Neural cell (in vitro differentiated cells): ENCODE results near the gene SLC6A1. TPM values are rescaled to one million over a fixed set of nuclear protein-coding genes. Genes with fewer than 3 reads are reported as not detected.

Source experiments
- H2AFZ ChIP-seq: fragments of 200-600, 300-800 bp; sonication (generic), shearing (Covaris generic); 2 replicates; pipeline ENCODE4 v1.6.0; 2014; ENCODE audit warnings: low read depth, mild to moderate bottlenecking, antibody characterized with exemption, low read length, moderate library complexity
- H3F3A ChIP-seq: fragments of 200-600 bp; shearing (Covaris generic); 2 replicates; pipeline ENCODE4 v1.6.1; 2016; ENCODE audit warnings: mild to moderate bottlenecking, moderate library complexity, mixed read lengths, antibody characterized with exemption, low read length; ENCODE audit not compliant: insufficient read depth, poor library complexity, severe bottlenecking
- H3K27ac ChIP-seq: fragments of 200-600, 300-800 bp; sonication (generic), shearing (Covaris generic); 2 replicates; pipeline ENCODE4 v1.5.1; 2014; ENCODE audit warnings: mild to moderate bottlenecking, low read length, moderate library complexity
- H3K27me3 ChIP-seq: fragments of 300-800, 200-600 bp; sonication (generic), shearing (Covaris generic); 2 replicates; pipeline ENCODE4 v1.6.0; 2014; ENCODE audit warnings: mild to moderate bottlenecking, low read depth, low read length, moderate library complexity; ENCODE audit not compliant: insufficient read depth
- H3K36me3 ChIP-seq: fragments of 300-800, 200-600 bp; sonication (generic), shearing (Covaris generic); 2 replicates; pipeline ENCODE4 v1.5.1; 2014; ENCODE audit warnings: mild to moderate bottlenecking, antibody characterized with exemption, low read length, moderate library complexity; ENCODE audit not compliant: insufficient read depth
- H3K4me2 ChIP-seq: fragments of 300-800, 200-600 bp; sonication (generic), shearing (Covaris generic); 2 replicates; pipeline ENCODE4 v1.6.0; 2014; ENCODE audit warnings: mild to moderate bottlenecking, low read length
- H3K4me3 ChIP-seq: fragments of 300-800, 200-600 bp; sonication (generic), shearing (Covaris generic); 2 replicates; pipeline ENCODE4 v1.5.1; 2014; ENCODE audit warnings: mild to moderate bottlenecking, low read length, moderate library complexity
- H3K79me2 ChIP-seq: fragments of 200-600 bp; shearing (Covaris generic); replicated peaks from 2 replicates; pipeline ENCODE4 v1.6.0; 2014; ENCODE audit warnings: mild to moderate bottlenecking, low read length, moderate library complexity; ENCODE audit not compliant: insufficient read depth
- H3K9ac ChIP-seq: fragments of 300-800, 200-600 bp; sonication (generic), shearing (Covaris generic); 2 replicates; pipeline ENCODE4 v1.6.1; 2016; ENCODE audit warnings: mild to moderate bottlenecking, low read length, mixed read lengths
- H3K9me2 ChIP-seq: fragments of 200-600 bp; shearing (Covaris generic); 2 replicates; pipeline ENCODE4 v1.6.1; 2016; ENCODE audit warnings: mild to moderate bottlenecking, low read length, mixed read lengths; ENCODE audit not compliant: insufficient read depth
- H3K9me3 ChIP-seq: fragments of 200-600, 300-800 bp; sonication (generic), shearing (Covaris generic); 2 replicates; pipeline ENCODE4 v1.6.1; 2016; ENCODE audit warnings: mild to moderate bottlenecking, mixed run types, low read length, moderate library complexity, mixed read lengths
- H4K20me1 ChIP-seq: fragments of 200-600 bp; shearing (Covaris generic); 2 replicates; pipeline ENCODE4 v1.6.1; 2016; ENCODE audit warnings: mild to moderate bottlenecking, mixed run types; ENCODE audit not compliant: insufficient read depth
- EP300 ChIP-seq: fragments of 450-650 bp; conservative IDR thresholded peaks from 2 replicates; pipeline ENCODE4 v1.6.1; 2014; ENCODE audit warnings: antibody characterized with exemption, mild to moderate bottlenecking, moderate library complexity; ENCODE audit not compliant: poor library complexity, severe bottlenecking
- EZH2 ChIP-seq: fragments of 200-600, 300-800 bp; shearing (Covaris generic), sonication (generic); IDR thresholded peaks from 2 replicates; pipeline ENCODE4 v1.6.1; 2014; ENCODE audit warnings: antibody characterized with exemption, low read length, borderline replicate concordance, mild to moderate bottlenecking; ENCODE audit not compliant: insufficient read depth, poor library complexity, severe bottlenecking
- MXI1 ChIP-seq: fragments of 450-650 bp; conservative IDR thresholded peaks from 2 replicates; pipeline ENCODE4 v1.6.1; 2014; ENCODE audit warnings: antibody characterized with exemption, mild to moderate bottlenecking; ENCODE audit not compliant: poor library complexity, severe bottlenecking
- POLR2AphosphoS5 ChIP-seq: IDR thresholded peaks from 2 replicates; pipeline ENCODE4 v1.6.1; 2012
- RAD21 ChIP-seq: fragments of 450-650 bp; conservative IDR thresholded peaks from 2 replicates; pipeline ENCODE4 v1.6.1; 2014; ENCODE audit warnings: antibody characterized with exemption, mild to moderate bottlenecking, moderate library complexity
- SMC3 ChIP-seq: fragments of 450-650 bp; conservative IDR thresholded peaks from 2 replicates; pipeline ENCODE4 v1.6.1; 2014; ENCODE audit warnings: antibody characterized with exemption, mild to moderate bottlenecking, moderate library complexity; ENCODE audit not compliant: poor library complexity
- TAF1 ChIP-seq: IDR thresholded peaks from 2 replicates; pipeline ENCODE4 v1.6.1; 2012; ENCODE audit warnings: low read depth
- polyA plus RNA-seq: library from polyadenylated mRNA; depleted of rRNA; stranded (reverse); fragments of >200 nt; gene quantifications from 2 replicates; pipeline ENCODE4 v1.2.3, GENCODE V29; 2014
- TF ChIP-seq, protein P1 (sequence below): IDR thresholded peaks from 2 replicates; pipeline ENCODE4 v1.6.1; 2012; ENCODE audit warnings: borderline replicate concordance
- TF ChIP-seq, protein P2 (sequence below): fragments of 450-650 bp; IDR thresholded peaks from 2 replicates; pipeline ENCODE4 v1.5.1; 2014; ENCODE audit warnings: antibody characterized with exemption, mild to moderate bottlenecking, moderate library complexity; ENCODE audit not compliant: poor library complexity, severe bottlenecking

SLC6A1 gene
- polyA plus RNA-seq, 1 donor from 2014 or later = 43.2 TPM

DNA sequence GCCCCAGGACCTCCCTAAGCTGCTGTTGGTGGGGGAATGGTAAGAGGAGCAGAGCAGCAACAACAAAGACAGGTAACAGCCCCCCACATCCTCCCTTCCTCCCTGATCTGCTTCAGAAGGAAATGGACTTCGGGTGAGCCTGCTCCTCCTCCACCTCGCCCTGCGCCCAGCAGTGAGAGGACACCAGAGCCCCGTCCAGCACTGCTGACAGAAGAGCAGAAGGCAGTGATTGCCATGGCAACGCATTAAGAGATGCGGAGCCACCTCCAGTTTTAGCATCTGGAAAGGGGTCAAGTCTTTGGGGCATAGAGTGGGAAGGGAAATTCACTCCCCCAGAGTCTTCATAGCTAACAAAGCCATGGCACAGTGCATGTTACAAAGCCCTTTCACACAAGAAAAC, 84.2 kb downstream of the SLC6A1 start:
- Histone ChIP-seq H2AFZ (no peak overlapping the region), H3K9ac (no peak overlapping the region), H3K9me3 (no peaks in the 10 kb centered on the region), H3K27me3 (no peaks in the 10 kb centered on the region), H3K9me2 (no peaks in the 10 kb centered on the region), H3F3A (no peaks in the 10 kb centered on the region), H3K79me2 (no peaks in the 10 kb centered on the region), H3K36me3 (no peaks in the 10 kb centered on the region), H4K20me1 (no peaks in the 10 kb centered on the region), H3K4me3 (no peak overlapping the region), H3K4me2 (no peak overlapping the region), H3K27ac (no peak overlapping the region)
- TF ChIP-seq RAD21 (no peak), SMC3 (no peak), EP300 (no peak)
- TF ChIP-seq, protein P1, sequence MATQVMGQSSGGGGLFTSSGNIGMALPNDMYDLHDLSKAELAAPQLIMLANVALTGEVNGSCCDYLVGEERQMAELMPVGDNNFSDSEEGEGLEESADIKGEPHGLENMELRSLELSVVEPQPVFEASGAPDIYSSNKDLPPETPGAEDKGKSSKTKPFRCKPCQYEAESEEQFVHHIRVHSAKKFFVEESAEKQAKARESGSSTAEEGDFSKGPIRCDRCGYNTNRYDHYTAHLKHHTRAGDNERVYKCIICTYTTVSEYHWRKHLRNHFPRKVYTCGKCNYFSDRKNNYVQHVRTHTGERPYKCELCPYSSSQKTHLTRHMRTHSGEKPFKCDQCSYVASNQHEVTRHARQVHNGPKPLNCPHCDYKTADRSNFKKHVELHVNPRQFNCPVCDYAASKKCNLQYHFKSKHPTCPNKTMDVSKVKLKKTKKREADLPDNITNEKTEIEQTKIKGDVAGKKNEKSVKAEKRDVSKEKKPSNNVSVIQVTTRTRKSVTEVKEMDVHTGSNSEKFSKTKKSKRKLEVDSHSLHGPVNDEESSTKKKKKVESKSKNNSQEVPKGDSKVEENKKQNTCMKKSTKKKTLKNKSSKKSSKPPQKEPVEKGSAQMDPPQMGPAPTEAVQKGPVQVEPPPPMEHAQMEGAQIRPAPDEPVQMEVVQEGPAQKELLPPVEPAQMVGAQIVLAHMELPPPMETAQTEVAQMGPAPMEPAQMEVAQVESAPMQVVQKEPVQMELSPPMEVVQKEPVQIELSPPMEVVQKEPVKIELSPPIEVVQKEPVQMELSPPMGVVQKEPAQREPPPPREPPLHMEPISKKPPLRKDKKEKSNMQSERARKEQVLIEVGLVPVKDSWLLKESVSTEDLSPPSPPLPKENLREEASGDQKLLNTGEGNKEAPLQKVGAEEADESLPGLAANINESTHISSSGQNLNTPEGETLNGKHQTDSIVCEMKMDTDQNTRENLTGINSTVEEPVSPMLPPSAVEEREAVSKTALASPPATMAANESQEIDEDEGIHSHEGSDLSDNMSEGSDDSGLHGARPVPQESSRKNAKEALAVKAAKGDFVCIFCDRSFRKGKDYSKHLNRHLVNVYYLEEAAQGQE = no peak

DNA sequence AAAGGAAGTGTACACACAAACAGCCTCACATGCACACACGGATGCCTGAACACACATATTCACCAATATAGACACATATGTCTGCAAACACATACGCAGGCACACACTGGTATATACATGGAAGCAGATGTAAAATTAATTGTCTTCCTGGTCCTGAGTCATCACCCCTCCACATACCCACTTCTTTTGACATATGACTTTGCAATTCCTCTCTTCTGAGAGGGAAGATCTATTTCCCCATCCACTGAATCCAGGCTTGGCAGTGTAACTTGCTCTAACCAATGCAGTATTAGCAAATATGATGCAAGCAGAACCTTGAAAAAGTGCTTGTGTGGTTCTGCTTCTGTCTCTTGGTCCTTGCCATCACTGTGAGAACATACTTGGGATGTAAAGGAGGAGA, 84.9 kb downstream of the SLC6A1 start:
- Histone ChIP-seq H3K9me2 (no peaks in the 10 kb centered on the region), H3K79me2 (no peaks in the 10 kb centered on the region), H3K4me3 (no peak overlapping the region), H3K36me3 (no peaks in the 10 kb centered on the region), H3K4me2 (no peak overlapping the region), H3K9me3 (no peaks in the 10 kb centered on the region), H3K9ac (no peak overlapping the region), H2AFZ (no peak overlapping the region), H3K27ac (no peak overlapping the region), H4K20me1 (no peaks in the 10 kb centered on the region), H3K27me3 (no peaks in the 10 kb centered on the region), H3F3A (no peaks in the 10 kb centered on the region)
- TF ChIP-seq TAF1 (no peak), EP300 (no peak), SMC3 (no peak), EZH2 (no peak), RAD21 (no peak), MXI1 (no peak), POLR2AphosphoS5 (no peak)
- TF ChIP-seq, protein P1 = no peak
- TF ChIP-seq, protein P2, sequence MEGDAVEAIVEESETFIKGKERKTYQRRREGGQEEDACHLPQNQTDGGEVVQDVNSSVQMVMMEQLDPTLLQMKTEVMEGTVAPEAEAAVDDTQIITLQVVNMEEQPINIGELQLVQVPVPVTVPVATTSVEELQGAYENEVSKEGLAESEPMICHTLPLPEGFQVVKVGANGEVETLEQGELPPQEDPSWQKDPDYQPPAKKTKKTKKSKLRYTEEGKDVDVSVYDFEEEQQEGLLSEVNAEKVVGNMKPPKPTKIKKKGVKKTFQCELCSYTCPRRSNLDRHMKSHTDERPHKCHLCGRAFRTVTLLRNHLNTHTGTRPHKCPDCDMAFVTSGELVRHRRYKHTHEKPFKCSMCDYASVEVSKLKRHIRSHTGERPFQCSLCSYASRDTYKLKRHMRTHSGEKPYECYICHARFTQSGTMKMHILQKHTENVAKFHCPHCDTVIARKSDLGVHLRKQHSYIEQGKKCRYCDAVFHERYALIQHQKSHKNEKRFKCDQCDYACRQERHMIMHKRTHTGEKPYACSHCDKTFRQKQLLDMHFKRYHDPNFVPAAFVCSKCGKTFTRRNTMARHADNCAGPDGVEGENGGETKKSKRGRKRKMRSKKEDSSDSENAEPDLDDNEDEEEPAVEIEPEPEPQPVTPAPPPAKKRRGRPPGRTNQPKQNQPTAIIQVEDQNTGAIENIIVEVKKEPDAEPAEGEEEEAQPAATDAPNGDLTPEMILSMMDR = no peak
